Lung (tissue), 12 donors: Measurements from ENCODE around the gene INO80. TPM values are rescaled to one million over a fixed set of nuclear protein-coding genes. Genes with fewer than 3 reads are reported as not detected.
"Not testable (repeated sequence)": the region's sequence is repeated elsewhere in the genome, so short reads cannot be mapped to it uniquely, and the experiment has no call there.

ENCODE experiments used
- ATAC-seq: fragments of 200-7000 bp; cut with Tn5 transposase; one replicate; pipeline ENCODE4 v1.9.1; 2020; ENCODE audit warnings: moderate number of reproducible peaks; ENCODE audit not compliant: insufficient read depth, low FRiP score
- DNase-seq, 3 donors: peaks; one replicate each; pipeline ENCODE4 v3.0.0-alpha.2; 2013 to 2017
- H3K27ac ChIP-seq, 2 donors: one replicate each; pipeline ENCODE4 v1.5.1; 2013; ENCODE audit warnings: mild to moderate bottlenecking in 2 of 2, moderate library complexity in 2 of 2, control low read depth in 1 of 2, inconsistent platforms in 1 of 2, low read depth in 1 of 2, low read length in 1 of 2
- H3K27me3 ChIP-seq, 3 donors: one replicate each; pipeline ENCODE4 v1.5.1; 2013; ENCODE audit warnings: low read length in 2 of 3; ENCODE audit not compliant: control insufficient read depth in 3 of 3, insufficient read depth in 3 of 3
- H3K36me3 ChIP-seq, 4 donors: one replicate each; pipeline ENCODE4 v1.5.1; 2013; ENCODE audit warnings: low read length in 4 of 4, mild to moderate bottlenecking in 1 of 4, moderate library complexity in 1 of 4; ENCODE audit not compliant: control insufficient read depth in 4 of 4, insufficient read depth in 4 of 4
- H3K4me1 ChIP-seq, 5 donors: one replicate each; pipeline ENCODE4 v1.5.1; 2013; ENCODE audit warnings: low read length in 5 of 5, mild to moderate bottlenecking in 2 of 5, moderate library complexity in 1 of 5; ENCODE audit not compliant: control insufficient read depth in 5 of 5, insufficient read depth in 5 of 5
- H3K4me3 ChIP-seq: one replicate; pipeline ENCODE4 v1.5.1; 2013; ENCODE audit warnings: mild to moderate bottlenecking, control low read depth, moderate library complexity
- H3K9ac ChIP-seq, 2 donors: one replicate each; pipeline ENCODE4 v1.5.1; 2013; ENCODE audit warnings: low read length in 2 of 2, control low read depth in 1 of 2; ENCODE audit not compliant: insufficient read depth in 1 of 2
- H3K9me3 ChIP-seq, 4 donors: one replicate each; pipeline ENCODE4 v1.5.1; 2013; ENCODE audit warnings: low read length in 3 of 4, mild to moderate bottlenecking in 1 of 4, moderate library complexity in 1 of 4; ENCODE audit not compliant: control insufficient read depth in 4 of 4, insufficient read depth in 3 of 4
- CTCF ChIP-seq: IDR thresholded peaks from 2 replicates; pipeline ENCODE4 v1.5.1; 2012; ENCODE audit warnings: mild to moderate bottlenecking; ENCODE audit errors: control extremely low read depth, extremely low read depth
- WGBS, 2 donors: extraction: QIAGEN DNeasy Blood & Tissue Kit; methylation state at CpG; one replicate each; pipeline ENCODE4 v1.1.7; 2013; 5-methylcytosine and 5-hydroxymethylcytosine counted together
- polyA plus RNA-seq, 2 donors: library from polyadenylated mRNA; stranded (reverse); fragments of 200-250 nt; gene quantifications; one replicate each; pipeline ENCODE4 v1.2.1, GENCODE V29; 2013
- total RNA-seq, 2 donors: library from RNA; depleted of rRNA in 1 of 2; stranded (reverse); fragments of >200 nt in 1 of 2; gene quantifications; one replicate each; pipeline ENCODE4 v1.2.1, GENCODE V29; 2014 to 2021
- donor health status: control.
- donor health status: control.
- donor health status: Bipolar disorder and iron deficiency.
- donor health status: healthy.
- donor health status: DM: yes; HTN: yes; CAD: no.

INO80 gene
- total and polyA plus RNA-seq, 4 donors: 8.0 to 50.1 (median 22.9) TPM

- H3K9me3 ChIP-seq: no peaks in the 10 kb centered on the region
- peaks cover 0 to 22% (median 11%) of the 10 kb centered on the region in 5 donors for H3K4me1 ChIP-seq
- 66 to 80% methylated on average over 7 of the region's 7 CpGs for WGBS, 2 donors
- no peak overlapping the region for H3K9ac ChIP-seq
- H3K27me3 ChIP-seq: no peaks in the 10 kb centered on the region
- no peak for TF ChIP-seq CTCF
- DNase-seq (no peak), ATAC-seq (no peak)
- no peaks in the 10 kb centered on the region for H3K36me3 ChIP-seq
- no peak overlapping the region for H3K27ac ChIP-seq
- no peak overlapping the region for H3K4me3 ChIP-seq
Measured at GRCh38 chr15:40968290-40969085, 147.6 kb downstream of the INO80 start.

GRCh38 chr15:40964634-40965033 is 151.4 kb downstream of the INO80 start:
- no peaks in the 10 kb centered on the region for H3K9me3 ChIP-seq
- TF ChIP-seq CTCF: no peak
- H3K9ac ChIP-seq: no peak overlapping the region
- H3K27me3 ChIP-seq: no peaks in the 10 kb centered on the region
- DNase-seq (no peak), ATAC-seq (no peak)
- H3K4me3 ChIP-seq: no peak overlapping the region
- no peaks in the 10 kb centered on the region for H3K36me3 ChIP-seq
- H3K4me1 ChIP-seq: peaks cover 0 to 17% (median 7%) of the 10 kb centered on the region in 5 donors
- WGBS, 2 donors: 81 to 83% methylated on average over 13 of the region's 13 CpGs
- H3K27ac ChIP-seq: no peak overlapping the region

- ATAC-seq: no peak
- Histone ChIP-seq H3K9me3 (no peaks in the 10 kb centered on the region), H3K27ac (no peak overlapping the region), H3K4me3 (no peak overlapping the region), H3K36me3 (no peaks in the 10 kb centered on the region), H3K4me1 (peaks cover 0 to 17% (median 7%) of the 10 kb centered on the region in 5 donors), H3K9ac (no peak overlapping the region), H3K27me3 (no peaks in the 10 kb centered on the region)
- DNase-seq: no peak
- 89 to 90% methylated on average over 7 to 8 of the region's 8 CpGs for WGBS, 2 donors
- no peak for TF ChIP-seq CTCF
Measured at GRCh38 chr15:40964006-40964405, 152.1 kb downstream of the INO80 start.

GRCh38 chr15:40963201-40963600 is 152.9 kb downstream of the INO80 start:
- 92 to 98% methylated on average over 12 of the region's 12 CpGs for WGBS, 2 donors
- TF ChIP-seq CTCF: no peak
- Histone ChIP-seq H3K9ac (no peak overlapping the region), H3K27ac (no peak overlapping the region), H3K4me3 (no peak overlapping the region), H3K4me1 (peaks cover 0 to 17% (median 5%) of the 10 kb centered on the region in 5 donors), H3K36me3 (no peaks in the 10 kb centered on the region), H3K27me3 (no peaks in the 10 kb centered on the region), H3K9me3 (no peaks in the 10 kb centered on the region)
- ATAC-seq (no peak), DNase-seq (no peak)

GRCh38 chr15:40962317-40962716 is 153.8 kb downstream of the INO80 start:
- H3K9me3 ChIP-seq, DNase-seq, H3K9ac ChIP-seq, ATAC-seq, H3K27me3 ChIP-seq, H3K36me3 ChIP-seq, H3K27ac ChIP-seq, H3K4me3 ChIP-seq: not testable (repeated sequence)
- WGBS, 2 donors: 97% methylated on average over 14 of the region's 14 CpGs
- H3K4me1 ChIP-seq: peaks cover 0 to 17% (median 5%) of the 10 kb centered on the region in 5 donors
